Ascending aorta (tissue), 2 donors: ENCODE results near the gene FGGY. TPM values are rescaled to one million over a fixed set of nuclear protein-coding genes. Genes with fewer than 3 reads are reported as not detected.

ENCODE experiments used
- DNase-seq, 2 donors: peaks; one replicate each; pipeline ENCODE4 v3.0.0-alpha.2; 2019; ENCODE audit warnings: low spot score in 2 of 2
- H3K27ac ChIP-seq, 2 donors: fragments of 200-600 bp; sonication (generic); one replicate each; pipeline ENCODE4 v1.5.1; 2016 to 2017; ENCODE audit warnings: mild to moderate bottlenecking in 1 of 2
- H3K27me3 ChIP-seq: fragments of 200-600 bp; sonication (generic); one replicate; pipeline ENCODE4 v1.5.1; 2017
- H3K36me3 ChIP-seq, 2 donors: fragments of 200-600 bp; sonication (generic); one replicate each; pipeline ENCODE4 v1.5.1; 2016
- H3K4me1 ChIP-seq, 2 donors: fragments of 200-600 bp; sonication (generic); one replicate each; pipeline ENCODE4 v1.5.1; 2016 to 2017; ENCODE audit warnings: mild to moderate bottlenecking in 1 of 2
- H3K4me3 ChIP-seq, 2 donors: fragments of 200-600 bp; sonication (generic); one replicate each; pipeline ENCODE4 v1.5.1; 2016 to 2017; ENCODE audit warnings: mild to moderate bottlenecking in 1 of 2
- H3K9me3 ChIP-seq, 2 donors: fragments of 200-600 bp; sonication (generic); one replicate each; pipeline ENCODE4 v1.5.1; 2016
- intact Hi-C: fragments of 100-400 bp; cut with DNase I; formaldehyde crosslinking; loops from one replicate; pipeline ENCODE4 v1.15.1; 2023
- total RNA-seq: library from RNA; depleted of rRNA; stranded (reverse); fragments of >200 nt; gene quantifications from one replicate; pipeline ENCODE4 v1.1.0, GENCODE V29; 2016
- TF ChIP-seq, protein P1 (sequence below), 3 experiments: fragments of 200-600 bp in 2 of 3; fragments of 450-650 bp in 1 of 3; sonication (generic) in 2 of 3; IDR thresholded peaks; one replicate each; pipeline ENCODE4 v1.5.1; 2016 to 2019; ENCODE audit warnings: antibody characterized with exemption in 3 of 3, mild to moderate bottlenecking in 1 of 3, moderate library complexity in 1 of 3

FGGY gene
- total RNA-seq, 1 donor from 2014 or later: 7.0 TPM

DNA sequence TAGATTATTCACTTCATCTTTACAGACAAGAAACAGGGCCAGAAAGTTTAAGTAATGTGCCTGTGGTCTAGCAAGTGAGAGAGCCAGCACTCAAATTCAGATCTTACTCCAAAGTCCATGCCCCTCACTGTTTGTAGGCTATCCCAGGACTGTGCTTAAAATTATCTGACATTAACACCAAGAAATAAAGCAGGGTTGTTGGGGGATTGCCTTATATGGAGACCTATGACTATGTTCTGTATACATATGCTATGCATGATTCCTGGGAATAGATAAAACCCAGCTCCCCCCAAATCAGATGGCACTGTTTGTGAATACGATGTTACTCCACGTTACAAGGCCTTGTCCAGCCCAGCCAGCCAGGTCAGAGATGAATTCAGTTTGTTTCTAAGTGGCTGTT is 386.3 kb downstream of the FGGY start:
- Histone ChIP-seq H3K4me1 (no peaks in the 10 kb centered on the region), H3K36me3 (no peaks in the 10 kb centered on the region), H3K9me3 (no peaks in the 10 kb centered on the region), H3K4me3 (no peak overlapping the region), H3K27ac (no peak overlapping the region), H3K27me3 (no peaks in the 10 kb centered on the region)
- intact Hi-C loops: no loop called here
- DNase-seq: no peak
- TF ChIP-seq, protein P1, sequence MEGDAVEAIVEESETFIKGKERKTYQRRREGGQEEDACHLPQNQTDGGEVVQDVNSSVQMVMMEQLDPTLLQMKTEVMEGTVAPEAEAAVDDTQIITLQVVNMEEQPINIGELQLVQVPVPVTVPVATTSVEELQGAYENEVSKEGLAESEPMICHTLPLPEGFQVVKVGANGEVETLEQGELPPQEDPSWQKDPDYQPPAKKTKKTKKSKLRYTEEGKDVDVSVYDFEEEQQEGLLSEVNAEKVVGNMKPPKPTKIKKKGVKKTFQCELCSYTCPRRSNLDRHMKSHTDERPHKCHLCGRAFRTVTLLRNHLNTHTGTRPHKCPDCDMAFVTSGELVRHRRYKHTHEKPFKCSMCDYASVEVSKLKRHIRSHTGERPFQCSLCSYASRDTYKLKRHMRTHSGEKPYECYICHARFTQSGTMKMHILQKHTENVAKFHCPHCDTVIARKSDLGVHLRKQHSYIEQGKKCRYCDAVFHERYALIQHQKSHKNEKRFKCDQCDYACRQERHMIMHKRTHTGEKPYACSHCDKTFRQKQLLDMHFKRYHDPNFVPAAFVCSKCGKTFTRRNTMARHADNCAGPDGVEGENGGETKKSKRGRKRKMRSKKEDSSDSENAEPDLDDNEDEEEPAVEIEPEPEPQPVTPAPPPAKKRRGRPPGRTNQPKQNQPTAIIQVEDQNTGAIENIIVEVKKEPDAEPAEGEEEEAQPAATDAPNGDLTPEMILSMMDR (IDR thresholded peaks at IDR 0.05): no peak

GRCh38 chr1:59684698-59685097 is 387.8 kb downstream of the FGGY start:
- H3K4me3 ChIP-seq: no peak overlapping the region
- intact Hi-C loops: no loop called here
- H3K4me1 ChIP-seq: no peaks in the 10 kb centered on the region
- TF ChIP-seq, protein P1 (IDR thresholded peaks at IDR 0.05): no peak
- no peak overlapping the region for H3K27ac ChIP-seq
- no peaks in the 10 kb centered on the region for H3K36me3 ChIP-seq
- H3K27me3 ChIP-seq: no peaks in the 10 kb centered on the region
- H3K9me3 ChIP-seq: no peaks in the 10 kb centered on the region
- no peak for DNase-seq

GRCh38 chr1:59685101-59685500 is 388.2 kb downstream of the FGGY start:
- no peak for DNase-seq
- intact Hi-C loops: no loop called here
- no peak overlapping the region for H3K4me3 ChIP-seq
- TF ChIP-seq, protein P1 (IDR thresholded peaks at IDR 0.05): no peak
- H3K27ac ChIP-seq: no peak overlapping the region
- H3K4me1 ChIP-seq: no peaks in the 10 kb centered on the region
- H3K27me3 ChIP-seq: no peaks in the 10 kb centered on the region
- H3K36me3 ChIP-seq: no peaks in the 10 kb centered on the region
- H3K9me3 ChIP-seq: no peaks in the 10 kb centered on the region

GRCh38 chr1:59685666-59686065 is 388.8 kb downstream of the FGGY start:
- H3K9me3 ChIP-seq: no peaks in the 10 kb centered on the region
- no peaks in the 10 kb centered on the region for H3K36me3 ChIP-seq
- no peak overlapping the region for H3K4me3 ChIP-seq
- H3K4me1 ChIP-seq: no peaks in the 10 kb centered on the region
- DNase-seq: no peak
- H3K27ac ChIP-seq: no peak overlapping the region
- no peaks in the 10 kb centered on the region for H3K27me3 ChIP-seq
- TF ChIP-seq, protein P1 (IDR thresholded peaks at IDR 0.05): no peak
- intact Hi-C loops: no loop called here

GRCh38 chr1:59686170-59686569 is 389.3 kb downstream of the FGGY start:
- H3K9me3 ChIP-seq: no peaks in the 10 kb centered on the region
- no peak overlapping the region for H3K27ac ChIP-seq
- H3K4me1 ChIP-seq: no peaks in the 10 kb centered on the region
- no peak for DNase-seq
- intact Hi-C loops: no loop called here
- H3K36me3 ChIP-seq: no peaks in the 10 kb centered on the region
- TF ChIP-seq, protein P1 (IDR thresholded peaks at IDR 0.05): no peak
- H3K4me3 ChIP-seq: no peak overlapping the region
- no peaks in the 10 kb centered on the region for H3K27me3 ChIP-seq

DNA sequence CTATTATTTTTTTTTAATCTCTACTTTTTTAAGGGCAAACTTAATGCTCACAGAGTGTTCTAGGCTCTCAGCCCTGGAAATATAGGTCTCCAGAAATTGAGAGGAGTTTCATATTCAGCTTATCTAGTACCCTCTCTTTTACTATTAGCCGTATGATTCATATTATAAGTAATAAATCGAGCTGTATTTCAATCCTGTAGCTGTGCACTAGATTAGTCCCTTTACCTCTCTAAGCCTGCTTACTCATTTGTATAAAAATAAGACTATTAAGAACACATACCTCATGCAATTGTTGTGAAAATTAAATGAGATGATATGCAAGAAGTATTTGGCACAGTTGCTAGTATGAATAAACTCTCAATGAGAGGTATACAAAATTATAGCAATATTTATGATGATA is 389.7 kb downstream of the FGGY start:
- TF ChIP-seq, protein P1 (IDR thresholded peaks at IDR 0.05): no peak
- no peaks in the 10 kb centered on the region for H3K27me3 ChIP-seq
- no peak for DNase-seq
- no peaks in the 10 kb centered on the region for H3K4me1 ChIP-seq
- no peak overlapping the region for H3K4me3 ChIP-seq
- intact Hi-C loops: no loop called here
- H3K9me3 ChIP-seq: no peaks in the 10 kb centered on the region
- no peak overlapping the region for H3K27ac ChIP-seq
- no peaks in the 10 kb centered on the region for H3K36me3 ChIP-seq
